CD1c-positive myeloid dendritic cell (primary cell): Measurements from ENCODE around the gene ADGRV1.

ENCODE experiments used
- DNase-seq: peaks from one replicate; pipeline ENCODE4 v3.0.0-alpha.2; 2016; ENCODE audit errors: extremely low spot score

The ADGRV1 gene

DNA sequence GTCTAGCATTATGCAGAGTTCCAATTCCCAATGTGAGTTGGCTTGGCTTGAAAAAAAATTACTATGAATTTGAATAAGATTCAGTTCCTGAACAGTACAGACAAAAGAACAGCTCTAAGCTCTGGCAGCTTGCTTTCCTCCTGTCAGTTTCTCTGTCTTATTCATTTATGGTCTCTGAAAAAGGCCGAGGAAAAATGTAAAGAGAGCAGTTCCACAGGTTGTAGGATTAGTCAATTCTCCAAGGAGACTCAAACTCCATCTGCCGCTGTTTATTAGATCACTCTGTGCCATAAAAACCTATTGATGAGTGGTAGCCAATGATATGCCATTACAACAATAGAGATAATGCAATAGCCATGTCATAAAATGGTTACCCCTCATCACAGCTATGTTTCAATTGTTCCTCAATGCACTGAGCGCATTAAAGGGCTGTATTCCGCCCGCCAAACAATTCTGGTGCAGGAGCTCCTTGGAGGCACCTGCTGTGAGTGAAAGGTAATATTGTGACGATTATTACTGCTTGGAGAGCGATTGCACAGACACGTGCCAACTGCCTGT, 636.3 kb downstream of the ADGRV1 start:
- DNase-seq: no peak

DNA sequence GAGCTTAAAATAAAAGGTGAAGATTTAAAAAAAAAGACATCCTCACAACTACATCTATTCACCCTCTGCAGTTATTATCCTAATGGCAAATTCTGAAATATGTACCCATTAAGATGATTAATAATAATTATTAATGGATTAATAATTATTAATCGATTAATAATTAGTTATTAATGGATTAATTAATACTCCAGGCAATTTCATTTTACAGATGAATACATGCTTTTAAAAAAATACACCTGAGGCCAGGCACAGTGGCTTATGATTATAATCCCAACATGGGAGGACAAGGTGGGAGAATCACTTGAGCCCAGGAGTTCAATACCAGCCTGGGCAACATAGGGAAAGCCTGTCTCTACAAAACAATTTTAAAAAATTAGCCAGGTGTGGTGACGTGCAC, 642.1 kb downstream of the ADGRV1 start:
- DNase-seq: no peak

DNA sequence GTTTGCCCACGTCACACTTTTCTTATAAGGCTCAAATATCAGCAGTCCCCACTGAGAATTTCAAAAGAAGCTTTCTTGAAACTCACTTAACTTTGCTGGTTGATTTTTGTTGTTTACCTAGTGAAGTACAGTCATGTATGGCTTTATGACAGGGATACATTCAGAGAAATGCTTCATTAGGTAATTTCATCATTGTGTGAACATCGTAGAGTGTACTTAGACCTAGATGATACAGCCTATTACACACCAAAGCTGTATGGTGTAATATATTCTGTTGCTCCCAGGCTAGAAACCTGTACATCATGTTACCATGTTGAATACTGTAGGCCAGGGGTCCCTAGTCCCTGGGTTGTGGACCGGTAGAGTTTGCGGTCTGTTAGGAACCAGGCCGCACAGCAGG, 647.5 kb downstream of the ADGRV1 start:
- no peak for DNase-seq

DNA sequence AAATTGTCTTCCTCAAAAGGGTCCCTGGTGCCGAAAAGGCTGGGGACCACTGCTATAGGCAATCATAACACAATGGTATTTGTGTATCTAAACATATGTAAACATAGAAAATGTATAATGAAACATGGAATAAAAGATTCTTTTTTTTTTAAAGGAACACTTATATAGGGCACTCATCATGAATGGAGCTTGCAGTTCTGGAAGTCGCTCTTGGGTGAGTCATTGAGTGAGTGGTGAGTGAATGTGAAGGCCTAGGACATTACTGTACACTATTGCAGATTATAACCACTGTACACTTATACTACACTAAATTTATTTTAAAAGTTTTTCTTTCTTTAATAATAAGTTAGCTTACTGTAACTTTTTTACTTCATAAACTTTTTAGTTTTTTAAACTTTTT, 648.1 kb downstream of the ADGRV1 start:
- no peak for DNase-seq

DNA sequence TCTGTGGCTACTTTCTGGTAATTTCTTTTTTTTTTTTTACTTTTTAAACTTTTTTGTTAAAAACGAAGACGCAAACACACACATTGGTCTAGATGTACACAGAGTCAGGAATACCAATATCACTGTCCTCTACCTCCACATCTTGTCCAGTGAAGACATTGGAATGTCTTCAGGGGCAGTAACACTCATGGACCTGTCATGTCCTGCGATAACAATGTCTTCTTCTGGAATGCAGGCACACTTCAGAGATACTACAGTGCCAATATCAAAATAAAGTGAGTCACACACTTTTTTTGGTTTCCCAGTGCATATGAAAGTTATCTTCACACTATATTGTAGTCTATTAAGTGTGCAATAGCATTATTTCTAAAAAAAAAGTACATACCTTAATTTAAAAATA, 648.7 kb downstream of the ADGRV1 start:
- no peak for DNase-seq

DNA sequence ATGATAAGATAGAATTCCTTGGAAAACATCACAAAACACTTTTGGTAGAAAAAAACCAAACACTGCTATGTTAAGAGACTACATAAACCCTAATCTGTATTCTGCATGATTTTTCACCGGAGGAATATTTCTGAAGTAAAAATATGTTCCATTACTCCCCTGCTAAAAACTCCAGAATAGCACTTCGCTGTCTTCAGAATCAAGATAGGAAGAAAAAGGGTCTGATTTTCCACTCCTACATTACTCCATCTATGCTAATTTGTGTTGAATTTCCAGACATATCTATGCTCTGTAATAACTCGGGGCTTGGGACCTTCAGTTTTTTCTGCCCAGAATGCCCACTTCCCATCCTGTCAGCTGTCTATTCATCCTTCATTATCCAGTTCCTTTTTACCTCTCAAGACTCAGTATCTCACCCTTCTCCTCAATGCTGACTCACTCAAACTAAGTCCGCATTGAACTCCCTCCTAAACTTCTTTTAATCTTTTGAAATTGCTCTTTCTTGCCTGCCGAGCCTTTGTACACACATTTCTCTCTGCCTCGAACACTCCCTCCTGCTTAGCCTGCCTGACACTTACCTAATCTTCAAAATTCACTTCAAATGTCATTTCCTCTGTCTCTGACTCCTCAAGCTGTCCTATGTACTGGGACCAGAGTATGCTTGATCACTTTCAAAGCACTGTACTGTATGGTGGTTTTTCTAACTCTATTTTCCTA, 653.6 kb downstream of the ADGRV1 start:
- DNase-seq: peak; percentile 20

DNA sequence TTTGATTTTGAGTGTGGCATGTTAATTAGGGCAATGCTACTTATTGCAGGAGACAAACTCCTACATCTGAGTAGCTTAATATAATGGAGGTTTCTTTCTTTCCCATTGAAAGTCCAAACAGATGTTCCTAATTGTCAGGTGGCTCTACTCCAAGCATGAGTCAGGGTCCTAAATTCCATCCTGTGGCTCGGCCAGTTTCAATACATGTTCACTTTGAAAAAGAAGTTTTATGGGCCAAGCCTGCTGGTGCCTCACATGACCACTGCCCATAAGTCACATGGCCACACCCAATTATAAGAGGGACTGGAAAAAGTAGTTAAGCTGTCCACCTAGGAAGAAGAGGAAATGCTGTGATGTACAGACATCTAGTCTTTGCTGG, 654.1 kb downstream of the ADGRV1 start:
- no peak for DNase-seq
